Head of caudate nucleus (tissue), 42 donors: ENCODE measurements around the gene UVSSA.
"Not testable (repeated sequence)": the region's sequence is repeated elsewhere in the genome, so short reads cannot be mapped to it uniquely, and the experiment has no call there.

Source experiments
- DNase-seq, 42 donors: peaks; one replicate each; pipeline versions ENCODE4 v3.0.0 to v3.0.0-alpha.2; 2020 to 2021; ENCODE audit warnings: mixed read lengths in 7 of 42
- intact Hi-C: fragments of 100-400 bp; cut with DNase I; formaldehyde crosslinking; loops from one replicate; pipeline ENCODE4 v1.15.0; 2022

The UVSSA gene

DNA sequence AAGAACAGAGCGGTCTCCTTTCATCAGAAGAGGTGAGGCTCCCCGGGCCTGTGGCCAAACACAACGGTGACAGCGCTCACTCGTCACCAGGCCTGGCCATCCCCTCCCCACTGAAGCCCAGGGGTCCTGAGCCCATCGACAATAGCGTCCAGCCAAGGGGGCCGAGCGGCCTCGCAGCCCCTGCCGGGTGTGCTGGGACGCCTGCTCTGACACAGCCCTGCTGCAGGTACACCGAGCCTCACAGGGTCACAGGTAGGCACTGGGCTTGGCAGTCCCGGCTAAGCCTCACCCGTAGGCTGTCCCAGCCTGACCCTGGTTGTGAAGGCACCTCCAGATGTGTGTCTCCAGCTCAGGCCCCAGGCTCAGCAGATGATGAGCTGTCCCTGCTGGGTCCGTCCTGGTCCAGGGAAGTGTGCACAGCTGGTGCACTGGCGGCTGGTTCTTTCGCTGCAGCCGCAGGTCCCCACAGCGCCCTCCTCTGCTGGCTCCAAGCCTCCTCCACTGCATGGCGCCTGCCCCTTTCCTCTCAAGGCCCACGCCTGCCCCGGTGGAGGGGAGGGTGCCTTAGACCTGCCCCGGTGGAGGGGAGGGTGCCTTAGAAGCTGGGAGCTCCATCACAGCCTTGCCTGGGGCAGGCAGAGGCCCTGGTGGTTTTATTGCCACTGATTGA lies 21.5 kb downstream of the UVSSA start:
- intact Hi-C loops = no loop called here
- DNase-seq = peak in 2 of 42 donors; percentile 1 to 12

- DNase-seq = no peak
- intact Hi-C loops = no loop called here
These were observed 22.1 kb downstream of the UVSSA start for GRCh38 chr4:1369091-1369450.

DNA sequence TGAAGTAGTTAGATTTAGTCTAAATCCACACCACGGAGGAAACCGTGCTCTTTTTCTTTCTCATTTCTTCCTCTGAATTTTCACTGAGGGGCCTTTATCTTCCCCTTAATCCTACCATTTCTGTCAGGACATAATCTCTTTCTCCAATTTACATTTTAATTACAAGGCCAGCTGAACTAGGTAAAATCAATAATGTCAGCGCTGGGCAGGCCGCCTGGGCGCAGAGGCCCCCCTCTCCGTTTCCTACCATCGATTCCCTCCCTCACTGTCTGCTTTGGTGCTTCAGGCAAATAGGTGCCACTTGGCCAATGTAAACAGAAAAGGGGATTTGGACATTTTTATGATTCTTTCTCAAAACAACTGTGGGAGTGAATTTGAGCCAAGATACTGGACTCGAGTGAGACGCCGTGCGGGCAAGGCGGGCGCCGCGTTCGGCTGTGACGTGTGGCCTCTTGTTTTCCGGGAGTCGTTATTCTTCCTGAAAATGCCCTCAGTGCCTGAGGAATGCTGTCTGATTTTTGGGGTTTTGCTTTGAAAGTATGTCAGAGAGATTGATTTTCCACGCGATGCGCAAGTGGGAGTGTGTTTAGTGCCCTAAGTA lies 22.6 kb downstream of the UVSSA start:
- intact Hi-C loops = no loop called here

GRCh38 chr4:1370321-1371124 lies 23.5 kb downstream of the UVSSA start:
- DNase-seq = peak in 2 of 42 donors; percentile 1 to 11
- intact Hi-C loops = no loop called here

More for the DNA sequence above, 22.6 kb downstream of the UVSSA start:
- peak in 1 of 42 donors; percentile 1 for DNase-seq

DNA sequence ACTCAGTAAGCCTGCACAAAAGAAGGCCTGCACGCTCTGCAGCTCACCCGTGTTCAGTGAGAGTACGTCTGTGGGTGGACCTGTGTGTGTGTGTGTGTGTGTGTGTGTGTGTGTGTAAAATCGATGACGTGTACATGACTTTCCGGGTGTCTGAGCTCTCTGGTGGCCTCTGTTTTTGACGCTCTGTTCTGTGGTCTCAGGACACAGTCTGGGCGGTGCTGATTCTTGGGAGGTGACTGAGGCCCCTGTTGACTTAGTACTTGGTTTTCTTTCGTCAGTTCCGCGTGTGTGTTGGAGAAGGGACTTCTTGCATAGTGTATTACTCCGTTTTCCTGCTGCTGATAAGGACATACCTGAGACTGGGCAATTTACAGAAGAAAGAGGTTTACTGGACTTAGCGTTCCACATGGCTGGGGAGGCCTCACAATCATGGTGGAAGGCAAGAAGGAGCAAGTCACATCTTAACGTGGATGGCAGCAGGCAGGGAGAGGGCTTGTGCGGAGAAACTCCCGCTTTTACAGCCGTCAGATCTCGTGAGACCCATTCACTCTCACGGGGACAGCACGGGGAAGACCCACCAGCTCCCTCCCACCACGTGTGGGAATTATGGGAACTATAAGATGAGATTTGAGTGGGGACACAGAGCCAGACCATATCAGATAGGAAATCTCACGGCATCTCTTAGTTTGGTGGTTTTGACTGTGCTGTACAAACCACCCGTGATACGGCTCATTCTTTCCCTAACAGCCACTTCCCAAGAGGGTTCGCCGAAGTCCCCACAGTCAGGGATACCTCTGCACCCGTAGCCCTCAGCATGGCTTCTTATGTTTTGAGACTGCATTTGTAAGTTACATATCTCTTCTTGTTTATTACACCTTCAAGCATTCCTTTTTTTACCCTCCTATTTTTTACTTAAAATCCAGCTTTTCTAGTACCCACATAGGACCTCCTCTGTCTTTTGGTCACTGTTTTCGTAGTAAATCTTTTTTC lies 24.5 kb downstream of the UVSSA start:
- intact Hi-C loops = no loop called here
- peak in 4 of 42 donors; percentile 2 to 57 (median 38) for DNase-seq

- intact Hi-C loops, DNase-seq: not testable (repeated sequence)
These were observed 25.6 kb downstream of the UVSSA start for GRCh38 chr4:1372576-1372975.

DNA sequence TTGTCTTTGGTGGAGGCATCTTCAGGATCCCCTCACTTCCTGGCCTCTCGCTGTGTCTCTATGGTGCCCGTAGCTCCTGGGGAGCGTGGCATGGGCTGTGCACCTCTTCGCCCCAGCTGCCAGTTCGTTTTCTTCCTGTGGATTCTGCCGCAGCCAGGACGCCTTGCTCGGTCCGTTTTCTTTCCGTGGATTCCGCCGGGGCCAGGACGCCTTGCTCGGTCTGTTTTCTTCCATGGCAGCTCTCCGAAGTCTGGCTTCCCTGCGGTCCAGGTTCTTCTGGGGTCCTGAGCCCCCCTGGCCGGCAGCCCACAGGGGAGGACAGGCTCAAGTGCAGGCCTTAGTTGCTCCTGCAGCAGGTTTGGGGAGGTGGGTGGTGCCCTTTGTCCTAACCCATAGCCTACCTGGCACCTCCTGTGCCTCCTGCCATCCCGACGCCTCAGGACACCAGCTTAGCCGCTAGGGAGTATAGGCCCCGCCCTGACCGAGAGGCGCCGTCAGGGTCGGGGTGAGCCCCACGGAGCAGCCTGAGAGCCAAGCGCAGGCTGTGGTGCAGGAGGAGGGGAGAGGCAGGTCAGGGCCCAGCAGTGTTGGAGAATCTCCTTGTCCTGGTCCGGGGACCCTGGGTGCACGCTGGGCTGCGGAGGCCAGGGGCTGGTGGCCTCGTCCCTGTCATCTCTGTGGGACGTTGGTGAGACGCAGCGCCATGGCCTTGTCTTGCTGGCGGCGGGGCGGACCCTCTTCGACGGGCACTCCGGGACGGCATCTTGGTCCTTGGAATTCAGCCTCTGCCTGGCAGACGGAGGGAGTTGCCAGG lies 27.1 kb downstream of the UVSSA start:
- intact Hi-C loops = no loop called here
- peak in 1 of 42 donors; percentile 2 for DNase-seq

DNA sequence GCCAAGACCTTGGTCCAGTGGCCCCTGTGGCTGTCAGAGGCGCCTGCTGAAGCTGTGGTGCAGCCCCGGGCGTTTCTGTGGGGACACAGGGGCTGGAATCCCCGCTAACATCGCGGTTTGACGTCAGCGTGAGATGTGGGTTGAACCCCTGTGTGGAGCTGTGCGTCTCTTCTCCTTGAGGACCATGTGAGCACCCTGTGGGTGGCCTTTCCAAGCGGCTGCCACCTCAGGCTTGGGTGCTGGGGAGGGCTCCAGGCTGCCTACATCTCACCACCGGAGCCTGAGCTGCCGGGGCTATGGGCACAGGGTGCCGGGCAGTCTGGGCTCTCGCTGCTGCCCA lies 27.7 kb downstream of the UVSSA start:
- peak in 2 of 42 donors; percentile 0 to 35 for DNase-seq
- intact Hi-C loops = no loop called here

- DNase-seq = no peak
- intact Hi-C loops = no loop called here
These were observed 28.2 kb downstream of the UVSSA start for GRCh38 chr4:1375051-1375721.

DNA sequence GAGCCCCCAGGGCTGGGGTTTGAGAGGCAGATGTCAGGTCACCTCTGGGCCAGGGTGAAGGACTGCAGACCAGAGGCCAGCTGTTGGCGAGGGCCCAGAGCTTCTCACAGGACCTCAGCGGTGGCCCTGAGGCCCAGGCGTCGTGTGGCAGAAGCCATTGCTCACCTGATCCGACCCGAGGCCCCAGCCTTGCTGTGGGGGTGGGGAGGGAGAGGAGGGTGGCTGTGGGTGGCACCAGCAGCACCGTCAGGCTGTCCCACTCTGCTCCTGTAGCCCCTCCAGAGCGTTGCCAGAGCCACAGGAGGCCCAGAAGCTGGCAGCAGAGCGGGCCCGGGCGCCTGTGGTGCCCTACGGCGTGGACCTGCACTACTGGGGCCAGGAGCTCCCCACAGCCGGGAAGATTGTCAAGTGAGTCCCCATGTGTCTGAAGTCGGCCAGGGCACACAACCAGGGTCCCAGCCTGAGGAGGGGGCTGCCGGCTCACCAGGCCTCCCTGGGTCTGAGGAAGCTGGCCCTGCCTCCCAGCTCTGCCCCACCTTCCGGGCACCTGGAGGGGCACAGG lies 28.8 kb downstream of the UVSSA start:
- intact Hi-C loops = no loop called here
- DNase-seq = peak in 1 of 42 donors; percentile 1

- intact Hi-C loops = no loop called here
- DNase-seq = peak in 1 of 42 donors; percentile 3
These were observed 29.4 kb downstream of the UVSSA start for GRCh38 chr4:1376391-1376840.

GRCh38 chr4:1376841-1377605 lies 30.0 kb downstream of the UVSSA start:
- peak in 1 of 42 donors; percentile 2 for DNase-seq
- intact Hi-C loops = no loop called here

GRCh38 chr4:1377606-1378261 lies 30.7 kb downstream of the UVSSA start:
- peak in 1 of 42 donors; percentile 1 for DNase-seq
- intact Hi-C loops = no loop called here

DNA sequence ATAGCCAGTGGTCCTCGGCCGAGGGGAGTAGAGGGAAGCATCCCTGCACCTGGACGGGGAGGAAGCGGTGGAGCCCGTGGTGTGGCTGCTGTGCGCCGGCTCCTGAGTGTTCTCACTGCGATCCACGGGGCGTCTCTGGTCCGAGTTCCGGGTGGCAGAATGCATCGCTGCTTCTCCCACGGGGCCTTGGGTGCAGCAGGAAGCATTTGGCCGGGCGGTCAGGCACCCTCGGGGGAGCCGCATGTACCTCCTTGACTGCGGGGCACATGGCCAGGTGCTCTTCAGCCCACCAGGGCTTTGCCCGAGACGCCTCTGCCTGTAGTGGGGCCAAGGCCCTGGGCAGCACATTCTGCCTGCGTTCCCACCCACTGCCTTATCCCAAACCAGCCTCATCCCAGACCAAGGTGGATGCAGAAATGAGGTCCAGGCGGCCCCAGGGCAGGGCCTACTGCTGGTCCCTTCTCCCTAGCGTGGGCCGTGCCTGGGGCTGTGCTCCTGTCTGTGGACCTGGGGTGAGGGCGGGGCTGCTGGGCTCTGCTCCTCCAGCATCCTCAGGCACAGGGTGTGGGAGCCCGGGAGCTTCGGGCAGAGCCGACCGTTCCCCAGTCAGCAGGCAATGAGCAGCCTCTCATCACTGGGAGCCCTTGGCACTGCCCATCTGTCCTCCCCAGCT lies 31.7 kb downstream of the UVSSA start:
- DNase-seq = peak in 1 of 42 donors; percentile 2
- intact Hi-C loops = no loop called here

- peak in 1 of 42 donors; percentile 2 for DNase-seq
- intact Hi-C loops = no loop called here
These were observed 32.4 kb downstream of the UVSSA start for GRCh38 chr4:1379351-1379781.
